ENCODE results near the gene PGAM5. TPM values are rescaled to one million over a fixed set of nuclear protein-coding genes. Genes with fewer than 3 reads are reported as not detected.
A peak's percentile ranks its signal among the peaks of the same experiment; 100 is the strongest.

The PGAM5 gene
- total and polyA plus RNA-seq, 2 of the 13 experiments (the other 11 are each of a cell fraction or from before 2014, with no cell fraction given) = 18.0 to 77.9 TPM

DNA sequence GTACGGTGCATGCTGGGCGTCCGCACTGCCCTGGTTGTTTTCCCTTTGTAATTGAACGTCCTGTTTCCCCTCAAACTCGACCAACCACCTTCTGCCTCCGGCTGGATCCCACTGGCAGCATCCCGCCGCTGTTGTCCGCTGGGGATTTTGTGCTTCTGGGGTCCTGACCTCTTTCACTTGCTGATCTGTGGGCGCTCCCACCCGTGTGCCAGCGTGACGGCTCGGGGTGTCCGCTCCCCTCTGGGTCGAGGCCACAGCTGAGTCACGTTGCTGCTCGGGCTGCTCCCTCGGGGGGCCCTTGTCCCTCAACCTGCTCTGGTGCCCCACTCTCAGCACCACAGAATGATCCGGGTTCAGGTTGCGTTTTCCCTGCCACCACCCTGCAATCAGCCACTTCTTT, 8.0 kb downstream of the PGAM5 start:
- TF ChIP-seq AGO2 (optimal IDR thresholded peaks at IDR 0.05; ENCODE audit: low read depth, low read length) = peak; percentile 52
- no peak for TF ChIP-seq ZMAT5 (CRISPR knock-in tag; IDR thresholded peaks at IDR 0.05; ENCODE audit: borderline replicate concordance, low read depth)
- no peak for DNase-seq (ENCODE audit: low spot score)
- Histone ChIP-seq H3K9ac (ENCODE audit: insufficient read depth, low read depth, low read length) (no peak overlapping the region), H3K4me2 (ENCODE audit: low read depth, low read length) (no peak overlapping the region), H3K36me3 (replicated peaks in 1 of 2; ENCODE audit: control insufficient read depth in 1 of 2, insufficient read depth in 2 of 2, low read length in 2 of 2) (peaks cover 23 to 63% of the 10 kb centered on the region in 2 experiments), H3K27me3 (ENCODE audit: control insufficient read depth in 1 of 2, insufficient read depth in 2 of 2, low read length in 2 of 2) (no peaks in the 10 kb centered on the region), H3K4me3 (replicated peaks in 1 of 3; ENCODE audit: insufficient read depth in 1 of 3, low read depth in 2 of 3, low read length in 3 of 3) (no peak overlapping the region), H3K4me1 (ENCODE audit: insufficient read depth, low read length) (no peaks in the 10 kb centered on the region), H4K20me1 (ENCODE audit: insufficient read depth, low read length) (no peaks in the 10 kb centered on the region), H3K79me2 (ENCODE audit: insufficient read depth, low read length) (peaks cover 6% of the 10 kb centered on the region), H3K9me3 (ENCODE audit: low read length) (no peaks in the 10 kb centered on the region), H3K27ac (ENCODE audit: extremely low read length, insufficient read depth, low read length) (no peak overlapping the region), H2AFZ (ENCODE audit: low read length) (no peak overlapping the region)
- FAIRE-seq = no peak
- ChIA-PET CTCF (ENCODE audit: low intra/inter-chr PET ratio, low total read pairs) (no interaction called here), POLR2A (interaction anchor here (0.8 kb wide), 1 partner anchor 9 kb away, joined by 3 read pairs; no protein-coding TSS in a partner anchor)
- 96% methylated on average over 17 of the region's 21 CpGs for WGBS (ENCODE audit: low lambda C conversion rate)
- no TSS peak for BruUV-seq (replicated peaks)
- intact Hi-C loops (cut with micrococcal nuclease; ENCODE audit: unreplicated experiment) (no loop called here), in situ Hi-C loops (cut with HindIII; ENCODE audit: extremely low pct_ligation_motif_present, low pct_unique_long_range_greater_than_20kb) (no loop called here)
- ATAC-seq = no peak

DNA sequence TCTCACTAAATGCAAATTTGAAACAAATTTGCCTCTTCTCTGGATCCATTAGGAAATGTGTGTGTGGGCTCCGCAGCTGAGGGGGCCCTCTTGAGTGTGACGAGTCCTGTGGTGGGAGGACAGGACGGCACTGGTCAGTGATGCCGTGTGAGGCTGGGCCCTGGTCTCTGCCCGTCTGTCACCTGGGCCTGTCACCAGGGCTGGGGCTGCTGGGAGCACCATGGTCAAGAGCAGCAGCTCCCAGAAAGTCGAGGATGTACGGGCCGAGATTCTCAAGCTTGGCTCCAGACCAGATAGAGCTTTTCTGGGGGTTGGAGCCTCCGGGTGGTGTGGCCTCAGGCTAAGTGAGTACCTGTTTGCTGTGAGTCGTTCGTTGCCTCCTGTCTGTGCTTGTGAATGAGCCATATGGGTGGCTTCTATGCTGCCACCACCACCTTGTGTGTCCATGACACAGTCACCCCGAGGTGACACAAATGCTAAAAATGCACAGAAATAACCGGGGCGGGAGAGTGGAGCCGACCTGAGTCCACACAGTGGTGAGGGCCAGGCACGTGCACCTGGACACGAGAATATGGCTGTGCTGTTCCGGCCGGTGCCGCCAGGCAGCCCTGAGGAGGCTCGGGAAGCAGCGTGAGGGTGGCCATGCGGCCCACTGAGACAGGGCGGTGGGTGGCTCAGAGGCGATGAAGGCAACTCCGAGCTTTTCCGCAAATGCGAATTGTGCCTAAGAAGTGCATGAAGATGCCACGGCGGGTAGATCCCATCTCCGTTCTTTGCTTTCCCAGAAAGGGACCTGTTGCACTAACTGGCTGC, 8.7 kb downstream of the PGAM5 start:
- peaks cover 24 to 66% of the 10 kb centered on the region in 2 experiments for H3K36me3 ChIP-seq (replicated peaks in 1 of 2; ENCODE audit: control insufficient read depth in 1 of 2, insufficient read depth in 2 of 2, low read length in 2 of 2)
- H4K20me1 ChIP-seq (ENCODE audit: insufficient read depth, low read length) = no peaks in the 10 kb centered on the region
- H3K4me2 ChIP-seq (ENCODE audit: low read depth, low read length) = no peak overlapping the region
- intact Hi-C loops (cut with micrococcal nuclease; ENCODE audit: unreplicated experiment) (no loop called here), in situ Hi-C loops (cut with HindIII; ENCODE audit: extremely low pct_ligation_motif_present, low pct_unique_long_range_greater_than_20kb) (no loop called here)
- H3K4me1 ChIP-seq (ENCODE audit: insufficient read depth, low read length) = no peaks in the 10 kb centered on the region
- no peaks in the 10 kb centered on the region for H3K9me3 ChIP-seq (ENCODE audit: low read length)
- peaks cover 3% of the 10 kb centered on the region for H3K79me2 ChIP-seq (ENCODE audit: insufficient read depth, low read length)
- H3K27me3 ChIP-seq (ENCODE audit: control insufficient read depth in 1 of 2, insufficient read depth in 2 of 2, low read length in 2 of 2) = no peaks in the 10 kb centered on the region
- CTCF ChIA-PET (ENCODE audit: low intra/inter-chr PET ratio, low total read pairs) = no interaction called here
- ATAC-seq = peak; percentile 6; the same call in 2 of the 3 replicates
- no peak overlapping the region for H2AFZ ChIP-seq (ENCODE audit: low read length)
- BruUV-seq (replicated peaks) = no TSS peak
- no peak for DNase-seq (ENCODE audit: low spot score)
- no peak overlapping the region for H3K27ac ChIP-seq (ENCODE audit: extremely low read length, insufficient read depth, low read length)
- FAIRE-seq = no peak
- POLR2A ChIA-PET = no interaction called here
- WGBS (ENCODE audit: low lambda C conversion rate) = 94% methylated on average over 26 of the region's 31 CpGs
- no peak overlapping the region for H3K9ac ChIP-seq (ENCODE audit: insufficient read depth, low read depth, low read length)
- no peak overlapping the region for H3K4me3 ChIP-seq (replicated peaks in 1 of 3; ENCODE audit: insufficient read depth in 1 of 3, low read depth in 2 of 3, low read length in 3 of 3)
- TF ChIP-seq AGO2 (optimal IDR thresholded peaks at IDR 0.05; ENCODE audit: low read depth, low read length) (peak; percentile 78), RBFOX2 (IDR thresholded peaks at IDR 0.05; ENCODE audit: low read depth, low read length) (peak; percentile 28; the same call in 1 of the 2 replicates), POLR2AphosphoS5 (IDR thresholded peaks at IDR 0.05; ENCODE audit: low read depth, low read length) (0 out of 2 replicates have a peak, but pooled peaks have one; percentile 24), POLR2A (IDR thresholded peaks at IDR 0.05; ENCODE audit: insufficient read depth in 1 of 2, low read depth in 2 of 2, low read length in 2 of 2) (peak in 1 of 2 experiments; percentile 28; a peak in 1 of 4 replicates), RFX1 (IDR thresholded peaks at IDR 0.05) (no peak)
